Astrocyte of the hippocampus (primary cell): ENCODE results near the gene CROCC.

ENCODE experiments used
- DNase-seq: peaks from one replicate; pipeline ENCODE4 v3.0.0; 2011; ENCODE audit warnings: low read depth, low spot score

Gene CROCC

DNA sequence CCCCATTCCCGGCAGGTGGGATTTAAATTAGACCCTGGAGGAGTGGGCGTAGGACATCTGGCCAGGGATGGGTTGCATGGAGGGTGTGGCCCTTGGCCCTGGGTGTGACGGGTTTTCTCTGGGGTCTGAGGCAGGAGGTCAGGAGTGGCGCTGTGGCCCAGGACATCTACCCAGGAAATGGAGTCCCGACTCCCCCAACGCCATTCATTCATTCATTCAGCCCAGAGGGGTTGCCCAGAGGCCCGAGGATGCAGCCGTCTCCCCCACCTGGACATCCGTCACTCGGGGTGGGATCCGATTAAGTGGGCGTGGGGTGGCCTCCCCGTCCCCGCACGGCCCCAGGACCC is 89.3 kb downstream of the CROCC start:
- no peak for DNase-seq

DNA sequence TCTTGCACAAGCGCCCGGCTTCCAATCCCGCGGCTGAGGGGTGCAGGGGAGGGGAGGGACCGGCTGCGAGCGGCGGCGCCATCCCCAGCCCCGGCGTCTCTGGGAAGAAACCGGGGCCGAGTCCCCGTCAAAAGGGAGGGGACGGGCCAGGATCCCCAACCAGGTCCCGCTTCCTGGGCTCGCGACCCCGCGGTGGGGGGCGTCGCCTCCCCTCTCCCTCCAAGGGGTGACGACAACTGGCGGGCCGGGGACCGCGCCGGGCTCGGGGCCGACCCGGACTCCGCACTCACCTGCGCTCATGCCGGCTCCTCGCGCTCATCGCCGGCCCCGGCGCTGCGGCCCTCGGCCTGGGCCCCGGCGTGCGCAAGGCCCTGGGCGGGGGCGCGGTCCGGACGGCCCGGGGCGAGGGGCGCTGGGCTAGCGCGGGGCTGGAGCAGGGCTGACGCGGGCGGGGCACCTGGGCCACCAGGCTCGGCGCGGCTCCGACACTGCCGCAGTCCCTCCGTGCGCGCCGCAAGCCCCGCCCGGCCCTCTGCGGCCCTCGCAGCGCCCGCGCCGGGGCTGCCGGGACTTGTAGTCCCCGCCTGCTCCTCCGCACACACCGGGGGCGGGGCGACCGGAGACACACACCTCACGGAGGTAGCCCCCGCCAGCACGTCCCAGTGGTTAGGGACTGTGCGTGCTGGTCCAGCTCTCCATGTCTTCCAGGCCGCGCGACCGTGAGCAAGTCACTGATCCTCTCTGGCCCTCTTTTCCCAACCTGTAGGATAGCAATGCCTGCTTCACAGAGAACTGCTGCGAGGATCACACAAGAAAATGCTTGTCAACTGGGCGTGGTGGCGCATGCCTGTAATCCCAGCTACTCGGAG is 89.9 kb downstream of the CROCC start, which contains the start of gene ATP13A2:
Gene ATP13A2, minus strand, starts transcription at position 490 of the 869 bp plus-strand sequence. Its CDS starts 190 bp downstream, at position 300.
- peak; percentile 92 for DNase-seq

DNA sequence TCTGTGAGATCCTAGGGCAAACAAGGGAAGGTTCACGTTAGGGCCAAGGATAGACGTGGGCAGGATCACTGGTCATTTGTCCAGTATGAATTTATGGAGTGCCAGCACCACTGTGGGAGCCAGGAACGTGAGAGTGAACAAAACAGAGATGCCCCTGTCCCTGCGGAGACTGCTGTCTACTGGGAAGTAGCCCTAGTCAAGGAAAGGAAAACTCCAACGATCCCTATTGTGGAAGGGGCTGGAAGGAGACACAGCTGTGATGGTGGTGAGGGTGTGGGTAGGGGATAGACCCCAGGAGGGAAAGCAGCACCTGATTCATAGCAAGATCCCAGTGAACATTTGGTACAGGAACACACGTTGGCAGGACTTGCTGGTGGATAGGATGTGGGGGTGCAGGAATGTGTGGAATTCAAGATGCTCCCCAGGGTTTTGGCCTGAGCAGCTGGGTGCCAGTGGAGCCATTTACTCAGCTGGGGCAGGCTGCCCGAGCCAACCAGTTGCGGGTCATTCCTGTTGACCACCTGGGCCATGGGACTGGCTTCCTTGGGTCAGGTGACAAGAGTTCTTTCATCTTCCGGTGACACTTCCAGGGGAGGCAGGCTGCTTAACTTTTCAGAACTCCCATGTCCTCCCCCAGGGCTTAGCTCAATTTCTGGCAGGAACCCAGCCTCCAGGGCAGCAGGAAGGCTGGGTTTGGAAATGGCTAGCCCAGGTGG is 91.2 kb downstream of the CROCC start:
- peak; percentile 42 for DNase-seq

DNA sequence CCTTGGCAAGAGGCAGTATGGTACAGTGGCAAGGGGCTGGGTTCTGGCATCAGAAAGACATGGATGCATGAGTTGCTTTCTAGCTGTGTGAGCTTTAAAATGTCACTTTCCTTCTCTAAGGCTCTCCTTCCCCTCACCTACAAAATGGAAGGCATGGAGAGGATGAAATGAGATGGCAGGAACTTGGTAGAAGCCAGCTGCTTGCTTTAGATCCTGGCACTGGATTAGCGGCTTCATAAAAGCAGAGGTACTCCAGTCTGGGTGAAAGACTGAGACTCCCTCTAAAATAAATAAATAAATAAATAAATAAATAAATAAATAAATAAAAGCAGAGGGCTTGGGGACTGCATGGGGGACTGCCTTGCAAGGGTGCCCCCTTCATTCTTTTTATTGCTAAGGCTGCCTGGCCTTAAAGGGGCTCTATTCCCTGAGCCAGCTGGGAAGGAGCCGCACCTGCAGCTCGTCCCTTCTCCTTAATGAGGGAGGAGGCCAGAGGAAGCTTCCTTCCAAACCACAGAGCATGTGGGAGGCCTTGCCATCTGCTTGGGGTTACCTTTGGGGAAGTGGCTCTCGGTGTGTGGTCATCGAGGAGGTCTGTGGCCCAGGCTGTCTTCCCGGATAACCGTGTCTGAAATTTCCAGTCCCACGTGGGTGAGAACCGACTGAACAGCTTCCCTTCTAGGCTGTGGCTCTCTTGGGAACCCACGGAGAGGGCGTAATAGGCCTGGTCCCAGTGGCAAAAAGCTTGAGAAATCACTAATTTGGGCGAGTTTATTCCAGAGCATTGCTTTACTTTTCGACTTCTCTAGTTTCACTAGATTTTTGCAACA is 92.0 kb downstream of the CROCC start:
- DNase-seq: no peak

DNA sequence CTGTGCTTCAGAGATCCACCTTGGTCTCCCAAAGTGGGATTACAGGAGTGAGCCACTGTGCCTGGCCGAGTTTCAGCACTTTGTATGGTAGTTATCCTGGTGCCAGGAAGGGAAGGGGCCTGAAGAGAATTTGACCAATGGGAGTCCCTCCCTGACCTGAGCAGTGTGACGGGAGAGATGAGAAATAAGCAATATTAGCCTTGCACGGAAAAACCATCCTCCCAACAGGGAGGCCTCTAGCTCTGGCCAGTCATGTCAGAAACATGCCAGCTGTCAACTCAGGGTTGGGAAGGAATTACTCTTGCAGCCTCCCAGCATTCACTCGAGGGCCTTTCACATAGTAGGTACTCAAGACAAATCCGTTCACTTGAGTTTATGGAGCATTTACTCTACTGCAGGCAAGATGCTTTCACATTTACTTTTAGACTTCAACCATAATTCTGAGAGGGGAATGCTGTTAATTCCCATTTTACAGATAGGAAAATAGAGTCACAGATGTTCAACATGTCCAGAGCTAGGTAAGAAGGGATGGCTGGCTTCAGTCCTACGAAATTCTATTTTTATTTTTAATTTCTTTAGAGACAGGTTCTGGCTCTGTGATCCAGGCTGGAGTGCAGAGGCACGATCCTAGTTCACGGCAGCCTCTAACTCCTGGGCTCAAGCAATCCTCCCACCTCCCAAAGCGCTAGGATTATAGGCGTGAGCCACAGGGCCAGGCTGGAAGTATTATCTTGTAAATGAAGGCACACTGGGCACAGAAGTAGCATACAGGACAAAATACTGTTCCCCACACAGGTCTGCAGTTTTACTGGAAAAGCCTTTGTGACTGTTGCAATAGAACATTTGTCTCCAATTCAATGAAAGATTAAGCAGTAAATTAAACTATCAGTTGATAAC is 93.2 kb downstream of the CROCC start:
- DNase-seq: no peak

DNA sequence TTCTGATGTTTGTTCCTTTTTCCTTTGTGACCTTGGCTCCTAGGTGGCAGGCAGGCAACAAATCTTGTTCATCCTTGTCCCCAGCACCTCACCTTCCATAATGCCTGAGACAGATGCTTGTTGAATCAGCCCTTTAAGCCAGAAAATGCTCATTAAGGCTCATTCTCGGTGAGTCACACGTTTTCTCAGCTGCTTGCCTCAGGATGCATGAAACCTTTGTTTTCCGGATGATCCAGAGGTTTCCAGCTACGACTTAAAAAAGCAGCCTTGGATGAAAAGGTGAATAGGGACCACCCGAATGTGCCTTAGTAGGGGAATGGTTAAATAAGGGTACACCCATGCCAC is 94.6 kb downstream of the CROCC start:
- DNase-seq: peak; percentile 76

DNA sequence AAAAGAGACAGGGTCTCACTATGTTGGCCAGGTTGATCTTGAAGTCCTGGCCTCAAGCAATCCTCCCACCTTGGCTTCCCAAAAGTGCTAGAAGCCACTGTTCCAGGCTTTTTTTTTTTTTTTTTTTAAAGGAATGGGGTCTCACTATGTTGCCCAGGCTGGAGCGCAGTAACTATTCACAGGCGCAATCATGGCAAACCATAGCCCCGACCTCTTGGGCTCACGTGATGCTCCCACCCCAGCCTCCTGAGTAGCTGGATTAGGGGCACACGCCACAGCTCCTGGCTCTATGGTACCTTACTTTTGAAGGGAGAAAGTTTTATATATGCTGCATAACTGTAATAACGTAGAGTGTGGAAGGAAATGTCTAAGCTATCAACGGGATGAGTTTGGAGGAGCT is 95.7 kb downstream of the CROCC start:
- no peak for DNase-seq

DNA sequence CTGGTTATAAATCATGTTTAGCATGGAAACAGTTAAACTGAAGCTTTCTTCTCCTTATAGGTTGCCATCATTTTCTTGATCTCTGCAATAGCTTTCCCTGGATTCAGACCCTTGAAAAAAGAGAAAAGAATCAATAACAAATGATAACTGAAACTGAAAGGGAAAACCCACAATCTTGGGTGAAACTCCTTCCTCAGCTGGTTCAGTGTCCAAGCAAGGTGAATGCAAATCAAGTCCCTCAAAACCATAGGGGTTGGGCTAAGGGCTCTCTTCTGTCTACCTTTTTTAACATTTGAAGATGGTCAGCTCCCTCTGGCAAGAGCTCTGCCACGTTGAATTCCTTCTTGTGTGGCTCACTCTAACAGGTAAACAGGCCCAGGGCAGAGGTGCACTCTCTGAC is 97.1 kb downstream of the CROCC start:
- no peak for DNase-seq

DNA sequence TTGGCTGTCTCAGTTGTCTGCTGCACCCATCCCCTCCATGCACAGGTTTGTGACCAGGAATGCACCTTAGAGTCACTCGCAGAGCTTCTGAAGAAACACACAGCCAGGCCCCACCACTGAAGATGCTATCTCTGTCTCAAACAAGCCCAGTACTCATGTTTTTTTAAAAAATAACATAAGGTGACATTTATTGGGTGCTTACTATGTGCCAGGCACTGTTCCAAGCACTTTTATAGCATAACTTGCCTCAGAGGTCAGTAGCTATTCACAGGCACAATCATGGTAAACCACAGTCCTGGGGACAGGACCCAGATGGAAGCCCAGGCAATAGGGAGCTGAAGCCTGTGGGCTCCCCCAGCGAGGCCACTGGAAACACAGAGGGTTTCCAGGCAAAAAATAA is 98.8 kb downstream of the CROCC start:
- DNase-seq: no peak

DNA sequence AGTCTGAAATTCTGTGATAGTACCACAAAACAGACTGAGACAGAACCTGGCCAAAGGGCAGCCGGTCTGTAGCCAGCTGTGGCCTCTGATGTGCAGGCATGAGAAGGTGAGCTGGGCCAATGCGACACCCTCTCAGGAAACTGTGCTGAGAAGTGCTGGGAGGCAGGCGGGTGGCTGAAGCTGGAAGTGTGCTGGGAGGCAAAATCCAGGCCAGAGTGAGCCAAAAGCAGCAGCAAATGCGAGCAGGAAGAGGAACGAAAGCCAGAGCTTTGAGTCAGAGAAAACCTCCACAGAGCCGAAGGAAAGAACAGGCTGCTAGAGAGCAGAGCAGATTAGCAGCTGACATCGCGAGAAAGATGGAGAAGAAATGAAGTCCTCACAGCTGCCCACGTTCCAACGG is 100.2 kb downstream of the CROCC start:
- DNase-seq: no peak
